ENCODE results near the gene AFP. TPM values are rescaled to one million over a fixed set of nuclear protein-coding genes. Genes with fewer than 3 reads are reported as not detected.

The AFP gene
- total RNA-seq, 2 experiments from 2014 or later, result not detected

DNA sequence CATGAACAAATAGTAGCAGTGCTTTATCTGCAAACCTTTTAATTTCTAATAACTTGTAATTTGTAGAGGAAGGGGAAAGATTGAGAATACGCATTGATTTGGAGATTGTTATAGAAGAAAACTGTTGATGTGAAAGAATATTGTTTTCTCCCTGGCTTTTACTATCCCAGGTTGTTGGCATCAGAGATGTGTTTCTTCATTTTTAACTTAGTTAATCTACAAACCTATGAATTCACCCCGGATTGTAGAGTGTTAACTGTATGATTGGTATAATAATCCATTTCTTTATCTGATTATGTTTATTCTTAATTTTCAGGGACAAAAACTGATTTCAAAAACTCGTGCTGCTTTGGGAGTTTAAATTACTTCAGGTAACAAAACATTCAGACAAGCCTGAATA lies 18.9 kb downstream of the AFP start:
- no TSS peak for BruUV-seq (replicated peaks)
- H2AFZ ChIP-seq (ENCODE audit: low read length), result no peak overlapping the region
- no peak overlapping the region for H3K4me3 ChIP-seq (ENCODE audit: low read depth, low read length, poor library complexity, severe bottlenecking)
- H3K27ac ChIP-seq (ENCODE audit: low read depth, low read length, poor library complexity, severe bottlenecking), result no peak overlapping the region
- no peaks in the 10 kb centered on the region for H3K9me2 ChIP-seq (ENCODE audit: insufficient read depth, low read length)
- no peaks in the 10 kb centered on the region for H4K20me1 ChIP-seq (ENCODE audit: insufficient read depth, low read length)
- H3K4me2 ChIP-seq (ENCODE audit: low read length), result no peak overlapping the region
- no peaks in the 10 kb centered on the region for H3K79me2 ChIP-seq (ENCODE audit: insufficient read depth, low read depth, low read length)
- ChIA-PET CTCF (ENCODE audit: unreplicated experiment) (no interaction called here), POLR2A (no interaction called here)
- intact Hi-C loops (cut with micrococcal nuclease; ENCODE audit: unreplicated experiment), result no loop called here
- no peak for DNase-seq (ENCODE audit: low spot score)
- H3K9me3 ChIP-seq (ENCODE audit: low read length), result no peaks in the 10 kb centered on the region
- TF ChIP-seq CTCF (conservative IDR thresholded peaks at IDR 0.05; ENCODE audit: low read length) (no peak), EZH2phosphoT487 (IDR thresholded peaks at IDR 0.05; ENCODE audit: borderline replicate concordance, low read depth, low read length) (no peak)
- no peaks in the 10 kb centered on the region for H3K4me1 ChIP-seq (ENCODE audit: insufficient read depth, low read length, poor library complexity, severe bottlenecking)
- no peaks in the 10 kb centered on the region for H3K36me3 ChIP-seq (ENCODE audit: insufficient read depth, low read length)

GRCh38 chr4:73456177-73457022 lies 20.4 kb downstream of the AFP start:
- Histone ChIP-seq H3K27ac (ENCODE audit: low read depth, low read length, poor library complexity, severe bottlenecking) (no peak overlapping the region), H3K4me1 (ENCODE audit: insufficient read depth, low read length, poor library complexity, severe bottlenecking) (no peaks in the 10 kb centered on the region), H3K4me3 (ENCODE audit: low read depth, low read length, poor library complexity, severe bottlenecking) (no peak overlapping the region), H3K79me2 (ENCODE audit: insufficient read depth, low read depth, low read length) (no peaks in the 10 kb centered on the region), H2AFZ (ENCODE audit: low read length) (no peak overlapping the region), H3K4me2 (ENCODE audit: low read length) (no peak overlapping the region), H3K36me3 (ENCODE audit: insufficient read depth, low read length) (no peaks in the 10 kb centered on the region), H3K9me2 (ENCODE audit: insufficient read depth, low read length) (no peaks in the 10 kb centered on the region), H4K20me1 (ENCODE audit: insufficient read depth, low read length) (no peaks in the 10 kb centered on the region), H3K9me3 (ENCODE audit: low read length) (no peaks in the 10 kb centered on the region)
- intact Hi-C loops (cut with micrococcal nuclease; ENCODE audit: unreplicated experiment), result no loop called here
- POLR2A ChIA-PET, result interaction anchor here (1.0 to 1.2 kb wide), 2 partner anchors 22 to 612 kb away, joined by 3 read pairs; no protein-coding TSS in a partner anchor
- TF ChIP-seq CTCF (conservative IDR thresholded peaks at IDR 0.05; ENCODE audit: low read length) (no peak), EZH2phosphoT487 (IDR thresholded peaks at IDR 0.05; ENCODE audit: borderline replicate concordance, low read depth, low read length) (no peak)
- CTCF ChIA-PET (ENCODE audit: unreplicated experiment), result no interaction called here
- no peak for DNase-seq (ENCODE audit: low spot score)
- no TSS peak for BruUV-seq (replicated peaks)

All from OCI-LY7 (cell line).